Activated naive CD4-positive, alpha-beta T cell treated with anti-CD3 and anti-CD28 coated beads, Interleukin-2, amount 50 U/mL, for 16 hours (primary cell): ENCODE measurements around the gene COX5B.
"Not testable (repeated sequence)": the region's sequence is repeated elsewhere in the genome, so short reads cannot be mapped to it uniquely, and the experiment has no call there.

Source experiments
- DNase-seq: peaks from one replicate; pipeline ENCODE4 v3.0.0-alpha.2; 2020

Gene COX5B

GRCh38 chr2:97654791-97655190 is 8.9 kb downstream of the COX5B start:
- no peak for DNase-seq

- DNase-seq, result no peak
These were observed 10.4 kb downstream of the COX5B start for GRCh38 chr2:97656129-97656755.

GRCh38 chr2:97656905-97657587 is 11.2 kb downstream of the COX5B start:
- DNase-seq, result no peak

GRCh38 chr2:97657986-97658690 is 12.3 kb downstream of the COX5B start:
- DNase-seq, result no peak

GRCh38 chr2:97658691-97659157 is 12.9 kb downstream of the COX5B start:
- no peak for DNase-seq

- no peak for DNase-seq
These were observed 13.6 kb downstream of the COX5B start for GRCh38 chr2:97659256-97660043.

GRCh38 chr2:97660044-97660774 is 14.3 kb downstream of the COX5B start:
- no peak for DNase-seq

- DNase-seq, result no peak
These were observed 15.0 kb downstream of the COX5B start for GRCh38 chr2:97660775-97661389.

GRCh38 chr2:97661927-97662326 is 16.1 kb downstream of the COX5B start:
- DNase-seq, result no peak

GRCh38 chr2:97662386-97662894 is 16.6 kb downstream of the COX5B start:
- no peak for DNase-seq

GRCh38 chr2:97662895-97663625 is 17.2 kb downstream of the COX5B start:
- peak; percentile 85 for DNase-seq

GRCh38 chr2:97663626-97663961 is 17.7 kb downstream of the COX5B start:
- DNase-seq, result no peak

GRCh38 chr2:97663962-97664635 is 18.2 kb downstream of the COX5B start, which contains the start of gene ACTR1B:
Gene ACTR1B, minus strand, starts transcription at chr2:97664044. Its CDS starts 154 bp downstream, at chr2:97663890.
- DNase-seq, result peak; percentile 98

GRCh38 chr2:97664636-97664970 is 18.7 kb downstream of the COX5B start:
- DNase-seq, result no peak

- DNase-seq, result no peak
These were observed 23.6 kb downstream of the COX5B start, which contains the start of gene C2orf92 for GRCh38 chr2:97669448-97669847. Gene C2orf92, plus strand, starts transcription at chr2:97669713. Its CDS starts 76 bp downstream, at chr2:97669789.

- DNase-seq, result no peak
These were observed 24.6 kb downstream of the COX5B start for GRCh38 chr2:97670471-97670870.

GRCh38 chr2:97671526-97671925 is 25.7 kb downstream of the COX5B start:
- DNase-seq, result no peak

- DNase-seq, result not testable (repeated sequence)
These were observed 26.8 kb downstream of the COX5B start for GRCh38 chr2:97672606-97673140.

- no peak for DNase-seq
These were observed 27.5 kb downstream of the COX5B start for GRCh38 chr2:97673182-97673914.
